ENCODE measurements around the gene KCMF1. TPM values are rescaled to one million over a fixed set of nuclear protein-coding genes. Genes with fewer than 3 reads are reported as not detected.

KCMF1 gene
- total RNA-seq, 1 donor from 2014 or later = 31.9 TPM

GRCh38 chr2:85085563-85085962 lies 114.6 kb downstream of the KCMF1 start:
- DNase-seq = no peak

DNA sequence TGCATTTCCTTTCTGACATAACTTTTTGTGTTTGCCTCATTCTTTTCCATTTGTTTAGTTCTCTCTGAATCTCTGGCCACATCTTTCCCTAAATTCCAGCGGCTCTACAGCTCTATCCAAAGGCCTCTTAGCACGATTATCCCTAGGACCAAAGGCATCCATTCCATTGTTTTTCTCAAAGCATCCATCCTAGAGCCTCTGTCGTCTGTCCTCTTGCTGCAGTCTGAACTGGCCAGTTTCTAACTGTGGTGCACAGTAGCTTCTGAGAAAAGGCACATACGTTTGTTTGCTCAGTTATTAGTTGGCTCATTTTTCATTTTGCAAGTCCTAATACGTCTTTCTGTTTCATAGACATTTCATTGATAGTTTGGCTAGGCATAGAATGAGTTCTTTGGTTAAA lies 116.6 kb downstream of the KCMF1 start:
- no peak for DNase-seq

DNA sequence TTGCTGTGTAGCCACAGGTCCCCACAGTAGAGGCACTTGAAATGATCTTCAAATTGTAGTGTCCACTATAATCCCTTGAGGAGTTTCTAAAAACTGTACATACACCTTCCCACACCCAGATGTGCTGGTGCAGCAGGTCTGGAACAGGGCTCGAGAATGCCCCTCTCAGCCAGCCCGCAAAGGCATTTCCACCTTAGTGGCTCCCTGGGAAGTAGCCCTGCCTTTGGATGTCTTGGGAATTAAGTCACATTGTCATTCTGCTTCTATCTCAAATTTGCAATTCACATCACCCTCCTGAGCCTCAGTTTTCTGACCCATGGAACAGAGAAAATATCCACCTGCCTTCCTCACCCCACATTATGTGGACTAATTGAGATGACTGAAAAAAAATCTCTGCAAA lies 118.0 kb downstream of the KCMF1 start:
- DNase-seq = no peak

DNA sequence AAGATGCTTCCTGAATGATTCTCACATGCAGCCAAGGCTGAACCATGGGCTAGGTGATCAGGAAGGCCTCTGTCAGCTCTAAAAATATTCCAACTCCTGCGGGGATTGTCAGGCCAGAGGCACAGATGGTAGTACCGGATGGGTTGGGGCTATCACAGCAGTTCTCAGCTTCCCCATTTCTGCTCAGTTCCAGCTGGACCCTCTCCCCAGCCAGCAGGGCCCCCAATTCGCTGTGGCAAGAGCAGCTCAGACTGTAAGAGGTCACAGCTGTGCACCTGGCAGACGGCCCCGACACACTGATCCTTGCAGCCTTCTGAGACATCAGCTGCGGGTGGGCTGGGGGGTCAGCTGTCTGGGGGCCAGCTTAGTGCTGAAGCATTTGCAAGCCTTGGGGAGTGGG lies 118.6 kb downstream of the KCMF1 start:
- DNase-seq = no peak

DNA sequence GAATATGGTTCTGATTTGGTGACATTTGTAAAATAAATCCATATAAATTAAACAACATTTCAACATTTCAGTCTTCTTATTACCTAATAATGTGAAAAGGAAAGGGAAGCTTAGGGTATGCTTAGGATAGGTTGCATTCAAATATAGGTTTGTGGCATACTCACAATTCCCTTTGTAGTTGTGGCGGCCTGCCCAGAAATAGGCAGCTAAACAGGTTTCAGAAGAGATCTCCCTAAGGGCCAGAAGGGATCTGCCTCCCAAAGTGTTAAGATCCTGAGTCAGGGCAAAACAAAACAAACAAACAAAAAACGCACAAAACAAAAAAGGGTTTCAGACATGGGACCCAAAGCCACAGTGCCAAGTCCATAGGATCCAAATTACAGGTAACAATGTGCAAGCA lies 120.9 kb downstream of the KCMF1 start:
- DNase-seq = no peak

- no peak for DNase-seq
Measured at GRCh38 chr2:85095094-85095493, 124.1 kb downstream of the KCMF1 start.

DNA sequence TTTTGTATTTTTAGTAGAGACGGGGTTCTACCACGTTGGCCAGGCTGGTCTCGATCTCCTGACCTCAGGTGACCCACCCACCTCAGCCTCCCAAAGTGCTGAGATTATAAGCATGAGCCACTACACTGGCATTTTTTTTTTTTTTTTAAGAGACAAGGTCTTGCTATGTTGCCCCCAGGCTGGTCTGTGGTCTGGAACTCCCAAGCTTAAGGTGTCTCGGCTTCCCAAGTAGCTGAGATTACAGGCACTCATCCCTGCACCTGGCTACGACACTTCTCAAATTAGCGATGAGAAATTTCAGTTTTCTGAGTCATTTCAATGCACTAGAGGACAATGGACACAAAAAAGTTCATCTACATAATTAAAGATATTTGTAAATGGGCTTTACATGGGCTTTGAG lies 125.7 kb downstream of the KCMF1 start:
- DNase-seq = no peak

- no peak for DNase-seq
Measured at GRCh38 chr2:85104228-85104627, 133.3 kb downstream of the KCMF1 start.

- peak; percentile 83 for DNase-seq
Measured at GRCh38 chr2:85106489-85107180, 135.7 kb downstream of the KCMF1 start.

Small RNA genes within 50 kb of the gene (small RNA-seq; reads per million reads assigned to genes)
- gene AC078974.1 (ENCODE audit: low replicate concordance) = not detected

Other genes starting within 250 kb of the KCMF1 start
- gene TRABD2A, start 90.1 kb upstream of the KCMF1 start, total RNA-seq = 1.5 TPM
- 2,067 TPM for gene TMSB10, start 65.5 kb upstream of the KCMF1 start, total RNA-seq
- gene TCF7L1, start 162.2 kb downstream of the KCMF1 start, total RNA-seq = 8.0 TPM